Measurements from ENCODE around the gene FRMD4A.
A peak's percentile ranks its signal among the peaks of the same experiment; 100 is the strongest.

FRMD4A gene

DNA sequence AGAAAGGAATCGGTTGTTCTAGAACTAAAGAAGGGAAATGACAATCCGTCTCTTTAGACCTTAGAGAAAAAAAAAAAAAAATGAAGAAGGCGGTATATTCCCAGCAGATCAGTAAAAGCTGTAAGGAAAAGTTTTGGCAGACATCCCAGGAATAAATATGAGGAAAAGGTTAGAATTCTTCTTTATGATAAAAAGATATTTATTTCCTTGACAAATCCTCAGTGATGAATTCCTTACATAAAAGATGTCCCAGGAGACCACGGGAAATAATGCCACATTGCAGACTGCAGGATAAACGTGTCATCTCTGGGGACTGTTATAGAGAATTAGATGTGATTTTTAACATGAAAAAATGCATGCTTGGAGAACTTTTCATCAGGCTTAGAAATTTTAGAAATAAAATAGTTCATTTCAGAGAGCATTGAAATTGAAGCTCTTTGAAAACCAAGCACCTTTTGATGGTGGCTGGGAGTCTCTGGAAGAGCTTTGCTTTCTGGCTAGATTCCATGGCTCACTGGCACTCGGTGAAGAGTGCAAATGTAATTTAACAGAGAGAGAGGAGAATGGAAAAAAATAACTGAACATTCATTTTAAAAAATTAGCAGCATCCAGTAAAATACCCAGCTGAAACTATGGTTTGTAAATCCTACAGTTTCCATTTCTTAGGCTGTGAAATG, 645.8 kb downstream of the FRMD4A start:
- no peak for DNase-seq

DNA sequence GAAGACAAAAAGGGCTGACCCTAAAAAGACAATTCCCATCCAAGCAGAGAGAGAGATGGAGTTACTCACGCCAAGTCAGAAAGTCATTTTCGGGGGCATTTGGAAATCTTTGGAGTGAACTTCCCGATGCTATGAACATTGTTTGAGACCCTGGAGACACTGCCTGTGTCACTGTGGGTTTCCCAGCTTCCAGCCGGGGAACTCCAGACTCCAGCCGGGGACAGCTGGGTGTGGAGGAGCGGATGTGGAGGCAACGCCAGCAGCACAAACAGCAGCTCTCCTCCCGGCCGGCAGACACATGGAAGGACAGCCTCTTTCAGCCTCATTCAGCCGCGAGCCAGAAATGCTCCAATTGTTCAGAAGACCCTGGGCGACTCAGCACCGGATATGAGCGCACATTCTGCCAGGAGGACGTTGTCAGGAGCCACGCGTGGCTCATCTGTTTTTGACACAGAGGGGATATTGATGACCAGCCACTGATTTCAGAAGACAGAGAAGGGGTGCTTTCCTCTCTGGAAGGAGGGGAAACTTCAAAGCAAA, 646.4 kb downstream of the FRMD4A start:
- no peak for DNase-seq

DNA sequence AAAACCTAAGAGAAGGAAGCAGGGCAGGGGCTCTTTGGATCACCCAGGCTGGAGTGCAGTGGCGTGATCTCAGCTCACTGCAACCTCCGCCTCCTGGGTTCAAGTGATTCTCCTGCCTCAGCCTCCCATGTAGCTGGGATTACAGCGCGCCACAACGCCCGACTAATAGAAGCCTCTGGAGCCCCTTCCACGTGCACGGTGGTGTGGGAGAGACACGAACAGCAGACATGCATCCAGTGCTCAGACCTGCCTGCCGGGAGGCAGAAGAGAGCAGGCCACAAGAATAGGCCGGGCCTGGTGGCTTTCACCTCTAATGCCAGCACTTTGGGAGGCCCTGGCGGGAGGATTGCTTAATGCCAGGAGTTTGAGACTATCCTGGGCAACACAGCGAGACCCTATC, 647.7 kb downstream of the FRMD4A start:
- no peak for DNase-seq

- DNase-seq, result no peak
Measured at GRCh38 chr10:13681960-13682359, 648.8 kb downstream of the FRMD4A start.

DNA sequence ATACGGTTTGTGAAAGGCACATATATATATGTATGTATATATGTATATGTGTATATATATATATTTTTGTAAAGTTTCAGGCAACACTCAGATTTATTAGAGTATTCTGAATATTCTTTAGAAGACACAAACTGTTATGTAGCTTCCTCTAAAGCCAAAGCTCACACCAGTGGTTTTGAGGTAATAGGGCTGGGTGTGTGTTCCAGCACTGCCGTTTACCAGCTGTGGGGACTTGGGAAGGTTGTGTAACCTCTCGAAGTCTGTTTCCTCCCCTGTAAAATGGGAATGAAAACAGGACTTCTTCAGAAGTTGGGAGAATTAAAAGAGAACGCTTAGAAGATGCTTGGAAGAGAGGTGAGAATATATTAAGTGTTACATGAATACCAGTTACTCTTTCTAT, 649.2 kb downstream of the FRMD4A start:
- no peak for DNase-seq

GRCh38 chr10:13681095-13681494, 649.6 kb downstream of the FRMD4A start:
- DNase-seq, result no peak

DNA sequence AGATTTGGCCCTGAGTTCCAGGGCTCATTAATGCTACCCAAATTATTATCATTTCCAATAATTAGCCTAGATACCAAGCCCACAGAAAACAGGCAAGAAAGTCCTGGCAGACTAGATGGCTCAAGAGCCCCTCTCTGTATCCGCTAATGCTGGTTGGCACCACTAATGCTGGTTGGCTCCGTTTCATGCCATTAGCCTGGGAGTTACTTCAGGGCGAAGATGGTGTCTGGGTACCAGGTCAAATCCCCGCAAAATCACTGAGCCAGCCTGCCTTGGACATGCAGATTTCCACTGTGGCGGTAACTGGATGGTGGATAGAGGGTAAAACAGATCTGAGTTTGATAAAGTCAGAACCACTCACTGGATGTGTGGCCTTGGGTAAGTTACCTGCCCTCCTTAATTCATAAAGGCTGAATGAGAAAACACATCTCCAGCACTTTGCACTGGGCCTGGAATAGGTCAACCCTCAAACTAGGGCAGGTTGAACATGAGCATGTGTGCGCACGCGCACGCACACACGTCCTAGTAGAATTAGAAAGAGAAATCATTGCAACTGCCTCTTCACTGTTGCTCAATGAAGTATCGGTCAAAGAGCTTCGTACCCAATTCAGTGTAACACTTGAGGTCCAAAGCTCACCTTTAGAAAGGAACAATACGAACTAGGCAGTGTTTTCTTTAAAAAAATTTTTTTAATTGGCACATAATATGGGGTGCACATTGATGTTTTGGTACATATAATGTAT, 652.5 kb downstream of the FRMD4A start:
- DNase-seq, result no peak

DNA sequence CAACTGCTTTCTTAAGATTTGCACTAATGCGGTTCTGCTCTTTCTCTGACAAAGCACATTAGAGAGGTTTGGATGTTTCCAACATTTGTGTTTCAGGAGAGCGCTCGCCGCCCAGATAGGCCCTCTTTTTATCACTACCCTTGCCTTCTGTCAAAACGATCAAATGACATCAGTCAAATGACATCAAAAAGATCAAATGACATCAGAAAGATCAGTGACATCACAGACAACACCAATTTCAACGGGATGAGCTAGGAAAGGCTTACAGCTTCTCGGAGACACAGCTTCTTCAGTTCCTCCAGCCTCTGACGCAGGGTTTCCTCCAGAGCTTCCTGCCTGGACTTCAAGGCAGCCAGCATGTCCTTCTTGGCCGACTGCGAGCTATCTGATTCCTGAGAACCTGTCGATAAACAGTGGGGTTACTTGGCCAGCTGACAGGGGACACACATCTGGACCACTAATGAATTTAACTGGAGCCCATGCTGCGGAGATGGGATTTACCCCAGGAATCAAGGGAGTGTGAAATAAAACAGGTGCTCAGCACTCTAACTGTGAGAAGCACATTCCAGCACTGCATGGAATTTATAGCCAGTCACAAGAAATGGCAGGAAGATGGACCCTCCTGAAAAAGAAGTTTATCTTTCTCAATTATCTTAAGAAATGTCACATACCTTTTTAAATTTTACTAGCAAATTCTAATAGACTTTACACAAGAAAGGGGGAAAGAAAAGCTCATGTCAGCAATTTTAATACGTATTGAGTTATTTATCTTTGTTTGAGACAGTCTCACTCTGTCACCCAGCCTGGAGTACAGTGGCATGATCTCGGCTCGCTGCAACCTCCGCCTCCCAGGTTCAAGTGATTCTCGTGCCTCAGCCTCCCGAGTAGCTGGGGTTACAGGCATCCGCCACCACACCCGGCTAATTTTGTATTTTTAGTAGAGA, 655.8 kb downstream of the FRMD4A start:
- no peak for DNase-seq

- DNase-seq, result no peak
Measured at GRCh38 chr10:13673156-13673555, 657.6 kb downstream of the FRMD4A start.

- no peak for DNase-seq
Measured at GRCh38 chr10:13672548-13672947, 658.2 kb downstream of the FRMD4A start.

- no peak for DNase-seq
Measured at GRCh38 chr10:13671904-13672303, 658.8 kb downstream of the FRMD4A start.

DNA sequence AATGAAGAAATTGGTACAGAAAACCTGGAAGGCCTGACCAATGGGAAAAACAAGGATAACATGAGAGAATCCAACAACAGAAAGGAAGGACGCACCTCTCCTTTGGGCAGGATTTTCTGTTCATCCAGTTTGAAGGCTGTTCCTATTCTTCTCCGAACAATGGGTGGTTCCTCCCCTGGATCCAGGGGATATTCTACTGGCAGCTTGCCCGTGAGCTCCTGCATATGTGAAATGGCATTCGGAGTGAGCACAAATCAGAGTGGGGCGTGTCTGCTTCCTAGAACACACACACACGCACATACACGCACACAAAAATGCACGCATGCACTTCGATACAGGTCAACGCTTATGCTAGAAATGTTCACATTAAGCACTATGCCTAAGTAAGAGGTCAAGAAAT, 660.4 kb downstream of the FRMD4A start:
- no peak for DNase-seq

- DNase-seq, result no peak
Measured at GRCh38 chr10:13669901-13670300, 660.8 kb downstream of the FRMD4A start.

DNA sequence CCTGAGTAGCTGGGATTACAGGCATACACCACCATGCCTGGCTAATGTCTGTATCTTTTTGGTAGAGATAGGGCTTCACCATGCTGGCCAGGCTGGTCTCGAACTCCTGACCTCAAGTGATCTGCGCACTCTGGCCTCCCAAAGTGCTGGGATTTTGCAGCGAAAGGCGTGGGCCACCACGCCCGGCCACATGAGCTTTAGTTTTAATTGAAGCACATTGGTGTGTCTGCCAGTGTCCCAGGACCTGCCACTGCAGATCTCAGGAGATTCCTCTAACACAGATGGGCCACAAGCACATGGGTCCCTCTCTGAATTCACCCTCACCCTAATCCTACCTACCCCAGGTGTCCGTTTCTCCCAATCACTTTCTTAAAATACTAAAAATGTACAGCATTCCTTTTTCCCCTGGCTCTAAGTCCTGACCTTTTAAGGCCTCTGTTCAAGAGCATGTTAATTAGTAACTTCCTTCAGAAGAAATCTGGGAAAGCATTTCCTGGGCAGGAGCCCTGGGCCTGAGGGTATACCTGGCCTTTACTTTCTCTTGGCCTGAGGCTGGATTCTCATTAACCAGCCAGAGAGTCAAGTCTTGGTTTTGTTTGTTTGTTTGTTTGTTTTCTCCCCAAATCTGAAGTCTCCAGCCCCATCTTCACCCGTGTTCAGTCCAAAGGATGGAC, 661.4 kb downstream of the FRMD4A start:
- DNase-seq, result no peak

- no peak for DNase-seq
Measured at GRCh38 chr10:13668126-13668525, 662.6 kb downstream of the FRMD4A start.

- DNase-seq, result no peak
Measured at GRCh38 chr10:13665516-13666262, 665.0 kb downstream of the FRMD4A start.

GRCh38 chr10:13661256-13661655, 669.5 kb downstream of the FRMD4A start:
- no peak for DNase-seq

DNA sequence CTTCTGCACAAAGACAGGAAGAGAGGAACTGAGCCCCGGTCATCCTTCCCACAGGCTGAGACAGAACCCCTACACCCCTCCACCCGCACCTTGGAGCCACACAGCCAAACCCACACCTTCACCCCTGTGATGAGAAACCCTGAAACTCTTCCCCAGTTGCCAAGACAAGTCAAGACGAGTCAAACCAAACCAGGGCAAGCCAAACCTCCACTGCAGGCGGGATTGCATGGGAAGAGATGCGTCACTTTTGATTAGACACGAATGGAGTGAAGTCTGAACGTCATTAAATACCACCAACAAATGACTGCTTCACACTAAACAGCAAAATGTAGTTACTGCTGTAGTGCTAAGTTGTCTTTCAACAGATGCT, 670.2 kb downstream of the FRMD4A start:
- DNase-seq, result no peak

DNA sequence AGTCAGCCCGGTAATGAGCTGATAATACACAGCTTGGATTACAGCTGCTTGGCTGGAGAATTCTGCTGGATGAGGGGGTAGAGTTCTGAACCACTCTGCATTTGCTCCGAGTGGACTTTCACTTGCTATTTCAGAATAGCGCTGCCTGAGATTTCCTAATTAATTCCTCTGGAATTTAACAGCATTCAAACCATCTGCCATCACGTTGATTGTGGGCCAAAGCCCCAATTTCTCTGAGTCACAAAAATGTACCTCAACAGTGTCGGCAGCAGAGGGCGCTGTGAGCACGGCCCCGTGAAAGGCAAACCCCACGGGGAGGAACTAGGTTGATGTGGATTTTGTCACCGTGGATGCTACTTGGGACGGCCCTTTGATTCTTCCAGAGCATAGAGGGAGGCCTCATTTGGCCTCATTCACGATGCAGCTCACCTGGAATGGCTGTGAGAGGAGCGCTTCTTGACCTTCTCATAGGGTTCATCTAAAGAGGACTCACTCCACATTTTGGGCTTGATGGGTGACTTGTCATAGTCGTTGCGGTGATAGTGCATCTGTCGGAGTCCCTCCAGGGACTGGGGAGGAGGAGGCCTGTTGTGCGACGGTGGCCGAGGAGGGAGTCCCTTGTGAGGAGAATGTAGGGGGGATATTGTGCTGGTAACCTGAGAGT, 670.7 kb downstream of the FRMD4A start:
- peak; percentile 73 for DNase-seq

DNA sequence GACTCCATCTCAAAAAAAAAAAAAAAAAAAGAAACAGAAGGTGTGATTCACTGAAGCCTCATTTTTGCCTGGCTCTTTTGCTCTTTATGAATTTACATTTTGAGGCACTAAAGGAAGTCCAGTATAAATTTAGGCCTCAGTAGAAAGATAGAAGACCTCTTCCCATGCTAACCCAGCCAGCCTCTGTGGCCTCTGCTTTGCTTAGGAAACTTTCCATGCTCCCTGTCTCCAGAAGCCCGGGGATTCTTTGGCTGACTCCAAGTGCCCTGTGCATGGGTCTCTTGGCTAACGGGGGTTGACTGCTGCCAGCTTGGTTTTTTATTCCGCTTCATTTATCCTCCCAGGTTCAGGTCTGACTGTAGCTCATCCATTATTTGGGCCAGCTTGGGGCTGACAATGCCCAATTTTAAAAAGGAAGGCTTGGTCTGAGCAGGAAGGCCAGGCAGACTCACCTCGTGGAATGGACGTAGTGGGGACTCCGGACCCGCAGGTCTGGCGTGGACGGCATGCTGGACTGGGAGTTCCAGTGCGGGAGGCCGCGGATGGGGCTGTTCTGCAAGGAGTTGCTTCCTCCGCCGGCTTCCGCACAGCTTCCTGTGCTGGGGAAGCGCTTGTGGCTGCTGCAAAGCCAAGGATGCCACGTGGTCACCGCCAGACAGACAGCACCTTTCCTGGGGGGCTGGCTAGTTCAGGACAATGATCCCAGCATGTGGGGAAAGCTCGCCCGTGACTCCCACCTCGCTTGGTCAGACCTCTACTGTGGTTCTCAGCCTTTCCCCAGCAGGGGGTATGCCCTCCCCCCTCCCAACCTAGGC, 671.6 kb downstream of the FRMD4A start:
- no peak for DNase-seq

DNA sequence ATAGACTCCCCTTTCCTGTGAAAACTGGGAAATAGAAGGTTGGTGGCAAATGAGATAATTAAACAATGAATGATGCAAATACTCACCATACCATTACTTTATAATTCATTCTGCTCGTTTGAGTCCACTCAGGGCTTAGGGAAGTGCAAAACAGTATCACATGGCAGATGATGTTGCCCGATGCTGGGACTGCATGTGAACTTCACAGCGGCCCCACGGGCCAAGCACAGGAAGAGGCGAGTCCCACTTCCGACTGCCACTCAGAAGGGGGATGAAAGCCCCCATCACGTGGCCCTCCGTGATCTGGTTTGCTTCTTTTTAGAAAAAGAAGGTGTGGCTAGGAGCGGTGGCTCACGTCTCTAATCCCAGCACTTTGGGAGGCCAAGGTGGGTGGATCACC, 672.5 kb downstream of the FRMD4A start:
- no peak for DNase-seq

All from stimulated activated CD4-positive, alpha-beta T cell treated with anti-CD3 and anti-CD28 coated beads, Interleukin-4, amount 100 ng/mL, for 1 hour (primary cell).